Stimulated activated CD4-positive, alpha-beta T cell treated with anti-CD3 and anti-CD28 coated beads, Interleukin-1b, Interleukin-23, amount 100 ng/mL, for 4 hours (primary cell): ENCODE results near the gene RABGGTB.
"Not testable (repeated sequence)": the region's sequence is repeated elsewhere in the genome, so short reads cannot be mapped to it uniquely, and the experiment has no call there.

ENCODE experiments used
- DNase-seq, 2 donors: peaks; one replicate each; pipeline ENCODE4 v3.0.0-alpha.2; 2020; ENCODE audit warnings: low read depth in 2 of 2

RABGGTB gene

DNA sequence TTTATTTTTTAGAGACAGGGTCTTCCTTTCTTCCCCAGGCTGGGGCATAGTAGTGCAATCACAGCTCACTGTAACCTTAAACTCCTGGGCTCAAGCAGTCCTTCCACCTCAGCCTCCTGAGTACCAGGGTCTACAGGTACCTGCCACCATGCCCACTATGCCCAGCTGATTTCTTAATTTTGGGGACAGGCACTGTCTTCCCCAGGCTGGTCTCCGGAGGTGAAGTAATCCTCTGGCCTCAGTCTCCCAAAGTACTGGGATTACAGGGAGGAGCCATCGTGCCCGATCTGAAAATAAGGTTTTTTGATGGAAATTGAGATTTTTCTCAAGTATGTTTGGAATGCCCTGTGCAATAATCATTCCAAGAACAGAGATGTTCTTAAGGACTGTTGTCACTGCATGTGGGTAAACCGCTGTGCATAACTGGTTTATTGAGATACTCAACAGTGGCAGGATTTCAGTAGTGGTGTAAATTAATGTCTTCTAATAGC is 9.7 kb downstream of the RABGGTB start:
- DNase-seq = no peak

DNA sequence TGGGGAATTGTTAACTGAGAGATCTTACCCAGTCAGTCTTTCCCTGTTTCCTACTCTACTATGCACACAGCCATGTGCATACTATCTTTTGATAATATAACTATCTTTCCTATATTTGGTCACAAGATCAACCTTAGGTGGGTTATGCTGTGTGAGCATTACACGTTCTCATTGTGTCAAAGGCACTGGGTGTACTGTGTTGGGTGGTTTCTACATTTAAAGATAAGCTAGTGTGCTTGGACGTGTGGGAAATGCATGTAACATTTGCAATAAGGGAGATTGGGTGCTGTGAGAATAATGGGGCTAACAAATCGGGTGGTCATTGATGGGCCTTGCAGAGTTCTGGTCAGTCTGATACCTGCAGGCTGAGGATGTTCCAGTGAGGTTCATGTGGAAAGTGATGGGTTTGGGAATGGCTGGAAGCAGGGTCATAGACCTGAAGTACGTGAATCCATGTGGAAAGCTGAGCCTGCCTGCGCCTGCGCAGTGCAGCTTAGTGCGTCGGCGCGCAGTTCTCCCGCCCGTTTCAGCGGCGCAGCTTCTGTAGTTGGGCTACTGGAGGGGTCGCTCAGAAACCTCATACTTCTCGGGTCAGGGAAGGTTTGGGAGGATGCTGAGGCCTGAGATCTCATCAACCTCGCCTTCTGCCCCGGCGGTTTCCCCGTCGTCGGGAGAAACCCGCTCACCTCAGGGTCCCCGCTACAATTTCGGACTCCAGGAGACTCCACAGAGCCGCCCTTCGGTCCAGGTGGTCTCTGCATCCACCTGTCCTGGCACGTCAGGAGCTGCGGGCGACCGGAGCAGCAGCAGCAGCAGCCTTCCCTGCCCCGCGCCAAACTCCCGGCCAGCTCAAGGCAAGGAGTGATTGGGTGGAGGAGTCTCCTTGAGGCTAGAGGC is 10.6 kb downstream of the RABGGTB start, which contains the start of gene MSH4:
TSS of gene MSH4 (plus strand) at position 507 of the 897 bp plus-strand sequence. CDS start at position 611, 104 bp downstream.
- DNase-seq = peak in 1 of 2 donors; percentile 22

- no peak for DNase-seq
Measured at GRCh38 chr1:75797273-75797588, 11.2 kb downstream of the RABGGTB start.

DNA sequence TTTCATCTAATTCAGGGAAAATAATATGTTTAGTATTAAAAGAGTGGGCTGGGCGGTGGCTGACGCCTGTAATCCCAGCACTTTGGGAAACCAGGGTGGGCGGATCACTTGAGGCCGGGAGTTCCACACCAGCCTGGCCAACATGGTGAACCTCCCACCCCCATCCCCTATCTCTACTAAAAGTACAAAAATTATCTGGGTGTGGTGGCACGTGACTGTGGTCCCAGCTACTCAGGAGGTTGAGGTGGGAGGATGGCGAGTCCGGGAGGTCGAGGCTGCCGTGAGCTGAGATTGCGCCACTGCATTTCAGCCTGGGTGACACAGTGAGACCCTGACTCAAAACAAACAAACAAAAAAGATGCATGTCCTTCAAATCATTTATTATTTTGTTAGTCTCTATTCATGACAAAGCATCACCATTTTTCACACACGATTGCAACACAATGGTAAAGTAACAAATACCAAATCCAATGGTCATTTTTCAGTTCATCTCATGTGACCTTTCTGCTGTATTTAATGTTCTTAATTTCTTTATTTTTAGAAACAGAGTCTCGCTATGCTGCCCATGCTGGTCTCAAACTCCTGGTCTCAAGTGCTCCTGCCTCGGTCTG is 11.7 kb downstream of the RABGGTB start:
- DNase-seq = no peak

DNA sequence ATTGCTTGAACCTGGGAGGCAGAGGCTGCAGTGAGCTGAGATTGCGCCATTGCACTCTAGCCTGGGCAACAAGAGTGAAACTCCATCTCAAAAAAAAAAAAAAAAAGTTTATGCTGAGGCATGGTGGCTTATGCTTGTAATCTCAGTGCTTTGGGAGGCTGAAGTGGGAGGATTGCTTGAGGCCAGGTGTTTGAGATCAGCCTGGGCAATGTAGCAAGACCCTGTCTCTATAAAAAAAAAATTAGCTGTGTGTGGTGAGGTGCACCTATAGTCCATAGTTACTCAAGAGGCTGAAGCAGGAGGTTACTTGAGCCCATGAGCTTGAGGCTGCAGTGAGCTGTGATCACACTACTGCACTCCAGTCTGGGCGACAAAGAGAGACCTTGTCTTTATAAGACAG is 15.4 kb downstream of the RABGGTB start:
- DNase-seq = not testable (repeated sequence)

DNA sequence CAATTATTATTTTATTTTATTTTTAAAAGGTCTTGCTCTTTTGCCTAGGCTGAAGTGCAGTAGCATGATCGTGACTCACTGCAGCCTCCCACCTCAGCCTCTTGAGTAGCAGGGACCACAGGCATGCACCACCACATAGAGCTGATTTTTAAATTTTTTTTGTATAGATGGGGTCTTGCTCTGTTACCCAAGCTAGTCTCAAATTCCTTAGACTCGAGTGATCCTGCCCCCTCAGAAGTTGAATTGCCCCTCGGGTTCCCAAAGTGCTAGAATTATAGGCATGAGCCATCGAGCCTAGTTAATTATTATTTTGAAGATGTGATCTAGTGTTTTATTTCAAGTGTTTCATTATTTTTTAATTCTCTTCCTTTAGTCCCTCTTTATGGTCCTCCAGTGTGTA is 22.9 kb downstream of the RABGGTB start:
- DNase-seq = no peak

- not testable (repeated sequence) for DNase-seq
Measured at GRCh38 chr1:75810113-75810512, 24.1 kb downstream of the RABGGTB start.

- DNase-seq = no peak
Measured at GRCh38 chr1:75811211-75811981, 25.3 kb downstream of the RABGGTB start.

GRCh38 chr1:75812065-75812464 is 26.0 kb downstream of the RABGGTB start:
- DNase-seq = no peak

DNA sequence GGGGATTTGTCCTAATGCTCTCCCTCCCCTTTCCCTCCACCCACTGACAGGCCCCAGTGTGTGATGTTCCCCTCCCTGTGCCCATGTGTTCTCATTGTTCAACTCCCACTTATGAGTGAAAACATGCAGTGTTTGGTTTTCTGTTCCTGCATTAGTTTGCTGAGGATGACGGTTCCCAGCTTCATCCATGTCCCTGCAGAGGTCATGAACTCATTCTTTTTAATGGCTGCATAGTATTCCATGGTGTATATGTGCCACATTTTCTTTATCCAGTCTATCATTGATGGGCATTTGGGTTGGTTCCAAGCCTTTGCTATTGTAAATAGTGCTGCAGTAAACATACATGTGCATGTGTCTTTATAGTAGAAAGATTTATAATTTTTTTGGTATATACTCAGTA is 37.5 kb downstream of the RABGGTB start:
- DNase-seq = not testable (repeated sequence)

DNA sequence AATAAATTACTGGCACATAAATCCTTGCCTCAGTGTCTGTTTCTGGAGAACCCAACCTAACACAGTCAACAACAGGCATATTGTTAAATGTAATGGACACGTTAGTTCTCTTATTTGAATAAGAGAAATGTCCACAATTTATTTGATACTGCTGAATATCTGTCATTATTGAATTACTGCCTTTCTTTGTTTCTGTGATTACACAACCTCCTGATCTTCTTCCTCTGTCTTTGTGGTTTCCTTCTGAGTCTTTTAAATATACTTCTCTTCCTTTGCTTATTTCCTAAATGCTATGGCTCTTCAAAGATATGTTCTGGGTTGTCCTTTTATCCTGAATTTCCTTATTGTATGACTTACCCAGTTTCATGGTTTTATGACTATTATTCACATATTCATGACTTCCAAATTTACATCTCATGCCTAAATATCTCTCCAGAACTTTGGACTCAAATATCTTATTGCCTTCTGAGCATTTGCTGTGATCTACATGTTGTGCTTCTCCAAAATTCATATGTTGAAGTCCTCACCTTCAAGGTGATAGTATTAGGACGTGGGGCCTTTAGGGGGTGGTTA is 50.6 kb downstream of the RABGGTB start:
- no peak for DNase-seq

- DNase-seq = no peak
Measured at GRCh38 chr1:75838079-75838478, 52.0 kb downstream of the RABGGTB start.

GRCh38 chr1:75841421-75841820 is 55.4 kb downstream of the RABGGTB start:
- DNase-seq = no peak
